Upper lobe of right lung (tissue), 1 donor: ENCODE results near the gene AKIRIN2. TPM values are rescaled to one million over a fixed set of nuclear protein-coding genes. Genes with fewer than 3 reads are reported as not detected.

Source experiments
- ATAC-seq: fragments of 200-7000 bp; cut with Tn5 transposase; one replicate; pipeline ENCODE4 v1.9.1; 2020; ENCODE audit warnings: mild to moderate bottlenecking, moderate library complexity
- DNase-seq: peaks from one replicate; pipeline ENCODE4 v3.0.0-alpha.2; 2020
- H3K27ac ChIP-seq: fragments of 200-600 bp; one replicate; pipeline ENCODE4 v1.8.0; 2022
- H3K27me3 ChIP-seq: fragments of 200-600 bp; one replicate; pipeline ENCODE4 v1.8.0; 2022; ENCODE audit warnings: mild to moderate bottlenecking
- H3K36me3 ChIP-seq: fragments of 200-600 bp; one replicate; pipeline ENCODE4 v1.8.0; 2022
- H3K4me1 ChIP-seq: fragments of 200-600 bp; one replicate; pipeline ENCODE4 v1.8.0; 2022
- H3K4me3 ChIP-seq: fragments of 200-600 bp; one replicate; pipeline ENCODE4 v1.8.0; 2022; ENCODE audit warnings: mild to moderate bottlenecking
- H3K9me3 ChIP-seq: fragments of 200-600 bp; one replicate; pipeline ENCODE4 v1.8.0; 2022
- CTCF ChIP-seq: fragments of 200-600 bp; IDR thresholded peaks from one replicate; pipeline ENCODE4 v1.8.0; 2022; ENCODE audit warnings: antibody characterized with exemption
- intact Hi-C: fragments of 100-400 bp; cut with DNase I; formaldehyde crosslinking; loops from one replicate; pipeline ENCODE4 v1.11.0; 2022
- total RNA-seq: library from RNA; stranded (reverse); fragmentation: NEBNext Ultra II Directional; extraction: Animal tissue kit (Norgen Biotek cat#: 25700); gene quantifications from one replicate; pipeline ENCODE4 v1.2.1, GENCODE V29; 2021
- donor health status: DM: no; HTN: yes; CAD: no; lungs with severe emphysema.

AKIRIN2 gene
- total RNA-seq, 1 donor from 2014 or later: 56.6 TPM

GRCh38 chr6:87672641-87673040, 29.4 kb downstream of the AKIRIN2 start:
- no peak for DNase-seq
- H3K4me1 ChIP-seq: peaks cover 6% of the 10 kb centered on the region
- no peak overlapping the region for H3K4me3 ChIP-seq
- no peak for TF ChIP-seq CTCF
- H3K36me3 ChIP-seq: peaks cover 46% of the 10 kb centered on the region
- no peak for ATAC-seq
- no peaks in the 10 kb centered on the region for H3K27me3 ChIP-seq
- no peak overlapping the region for H3K27ac ChIP-seq
- H3K9me3 ChIP-seq: no peaks in the 10 kb centered on the region
- intact Hi-C loops: no loop called here

GRCh38 chr6:87671555-87672029, 30.4 kb downstream of the AKIRIN2 start:
- DNase-seq (no peak), ATAC-seq (peak; percentile 76)
- TF ChIP-seq CTCF: no peak
- H3K4me3 ChIP-seq: no peak overlapping the region
- H3K9me3 ChIP-seq: no peaks in the 10 kb centered on the region
- intact Hi-C loops: no loop called here
- H3K27me3 ChIP-seq: no peaks in the 10 kb centered on the region
- no peak overlapping the region for H3K27ac ChIP-seq
- H3K36me3 ChIP-seq: peaks cover 41% of the 10 kb centered on the region
- peaks cover 6% of the 10 kb centered on the region for H3K4me1 ChIP-seq

GRCh38 chr6:87670707-87671106, 31.3 kb downstream of the AKIRIN2 start:
- Histone ChIP-seq H3K36me3 (peaks cover 38% of the 10 kb centered on the region), H3K27me3 (no peaks in the 10 kb centered on the region), H3K9me3 (no peaks in the 10 kb centered on the region), H3K4me1 (peaks cover 6% of the 10 kb centered on the region), H3K27ac (peak overlapping the region; percentile 11), H3K4me3 (no peak overlapping the region)
- no peak for ATAC-seq
- no peak for TF ChIP-seq CTCF
- no peak for DNase-seq
- intact Hi-C loops: no loop called here

GRCh38 chr6:87669051-87669450, 33.0 kb downstream of the AKIRIN2 start:
- Histone ChIP-seq H3K9me3 (no peaks in the 10 kb centered on the region), H3K27ac (no peak overlapping the region), H3K36me3 (peaks cover 26% of the 10 kb centered on the region), H3K4me3 (no peak overlapping the region), H3K4me1 (no peaks in the 10 kb centered on the region), H3K27me3 (no peaks in the 10 kb centered on the region)
- no peak for DNase-seq
- no peak for TF ChIP-seq CTCF
- intact Hi-C loops: no loop called here
- ATAC-seq: no peak

- no peak for TF ChIP-seq CTCF
- DNase-seq (no peak), ATAC-seq (no peak)
- Histone ChIP-seq H3K4me1 (no peaks in the 10 kb centered on the region), H3K4me3 (no peak overlapping the region), H3K36me3 (peaks cover 26% of the 10 kb centered on the region), H3K27me3 (no peaks in the 10 kb centered on the region), H3K9me3 (no peaks in the 10 kb centered on the region), H3K27ac (no peak overlapping the region)
- intact Hi-C loops: no loop called here
Measured at GRCh38 chr6:87668013-87668412, 34.0 kb downstream of the AKIRIN2 start.

- no peak for ATAC-seq
- Histone ChIP-seq H3K27ac (no peak overlapping the region), H3K4me3 (no peak overlapping the region), H3K27me3 (no peaks in the 10 kb centered on the region), H3K4me1 (no peaks in the 10 kb centered on the region), H3K36me3 (peaks cover 22% of the 10 kb centered on the region), H3K9me3 (no peaks in the 10 kb centered on the region)
- intact Hi-C loops: no loop called here
- no peak for TF ChIP-seq CTCF
- DNase-seq: no peak
Measured at GRCh38 chr6:87667032-87667431, 35.0 kb downstream of the AKIRIN2 start.
